A204.1 (cell line): Measurements from ENCODE around the gene MLIP.
"Not testable (repeated sequence)": the region's sequence is repeated elsewhere in the genome, so short reads cannot be mapped to it uniquely, and the experiment has no call there.

ENCODE experiments used
- FAIRE-seq: peaks from 2 replicates; lab custom pipeline; 2012; peaks lifted over from hg19 to GRCh38; lab: Jason Lieb, UNC

MLIP gene, protein sequence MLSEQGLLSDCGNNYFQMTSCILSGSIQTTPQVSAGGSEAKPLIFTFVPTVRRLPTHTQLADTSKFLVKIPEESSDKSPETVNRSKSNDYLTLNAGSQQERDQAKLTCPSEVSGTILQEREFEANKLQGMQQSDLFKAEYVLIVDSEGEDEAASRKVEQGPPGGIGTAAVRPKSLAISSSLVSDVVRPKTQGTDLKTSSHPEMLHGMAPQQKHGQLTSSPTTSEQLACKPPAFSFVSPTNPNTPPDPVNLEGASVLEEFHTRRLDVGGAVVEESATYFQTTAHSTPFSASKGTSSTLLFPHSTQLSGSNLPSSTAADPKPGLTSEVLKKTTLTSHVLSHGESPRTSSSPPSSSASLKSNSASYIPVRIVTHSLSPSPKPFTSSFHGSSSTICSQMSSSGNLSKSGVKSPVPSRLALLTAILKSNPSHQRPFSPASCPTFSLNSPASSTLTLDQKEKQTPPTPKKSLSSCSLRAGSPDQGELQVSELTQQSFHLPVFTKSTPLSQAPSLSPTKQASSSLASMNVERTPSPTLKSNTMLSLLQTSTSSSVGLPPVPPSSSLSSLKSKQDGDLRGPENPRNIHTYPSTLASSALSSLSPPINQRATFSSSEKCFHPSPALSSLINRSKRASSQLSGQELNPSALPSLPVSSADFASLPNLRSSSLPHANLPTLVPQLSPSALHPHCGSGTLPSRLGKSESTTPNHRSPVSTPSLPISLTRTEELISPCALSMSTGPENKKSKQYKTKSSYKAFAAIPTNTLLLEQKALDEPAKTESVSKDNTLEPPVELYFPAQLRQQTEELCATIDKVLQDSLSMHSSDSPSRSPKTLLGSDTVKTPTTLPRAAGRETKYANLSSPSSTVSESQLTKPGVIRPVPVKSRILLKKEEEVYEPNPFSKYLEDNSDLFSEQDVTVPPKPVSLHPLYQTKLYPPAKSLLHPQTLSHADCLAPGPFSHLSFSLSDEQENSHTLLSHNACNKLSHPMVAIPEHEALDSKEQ

DNA sequence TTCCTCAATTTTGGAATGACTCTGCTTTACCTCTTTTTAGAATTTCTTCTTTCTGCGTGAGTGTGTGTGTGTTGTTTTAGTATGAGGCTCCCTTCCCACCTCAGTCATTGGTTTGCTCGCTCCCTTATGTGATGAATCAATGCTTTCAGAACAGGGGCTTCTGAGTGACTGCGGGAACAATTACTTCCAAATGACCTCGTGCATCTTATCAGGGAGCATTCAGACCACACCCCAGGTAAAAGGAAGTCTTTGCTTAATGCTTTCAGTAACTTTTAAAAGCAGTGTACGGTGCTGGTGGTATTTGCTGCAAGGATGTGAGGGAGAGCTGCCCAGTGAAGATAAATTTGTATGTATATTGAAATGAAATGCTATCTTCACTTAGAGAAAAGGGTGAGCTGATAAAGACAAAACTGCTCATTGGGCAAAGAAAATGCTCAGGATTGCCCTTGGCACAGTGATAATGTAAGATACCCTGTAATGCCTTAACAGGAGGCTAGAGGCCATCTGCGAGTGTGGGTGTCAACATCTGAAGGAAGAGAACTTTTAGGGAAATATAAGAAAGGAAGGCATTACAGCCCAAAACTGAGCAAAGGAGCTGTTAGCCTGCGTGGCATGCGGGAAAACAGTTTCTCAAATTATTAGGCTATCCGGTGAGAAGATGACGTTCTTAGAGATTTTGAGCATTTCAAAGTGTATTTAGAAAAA is at the start of gene MLIP:
Gene MLIP, plus strand, starts transcription at position 103 of the 705 bp plus-strand sequence. Its CDS starts 37 bp downstream, at position 140.
- no peak for FAIRE-seq

DNA sequence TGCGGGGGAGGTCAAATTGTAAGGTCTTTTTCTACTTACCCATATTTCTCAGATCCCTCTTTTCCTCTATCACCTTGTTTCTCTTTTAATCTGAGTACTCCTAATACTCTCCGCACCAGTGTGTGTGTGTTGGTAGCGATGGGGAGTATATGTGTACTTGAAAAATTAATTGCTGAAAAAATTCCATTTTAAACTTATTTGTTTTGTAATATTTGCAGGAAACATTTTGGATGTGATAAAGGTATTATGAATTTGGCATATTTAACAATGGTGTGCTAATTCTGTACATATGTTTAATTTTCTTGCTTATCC is 48.1 kb upstream of the MLIP start:
- no peak for FAIRE-seq

DNA sequence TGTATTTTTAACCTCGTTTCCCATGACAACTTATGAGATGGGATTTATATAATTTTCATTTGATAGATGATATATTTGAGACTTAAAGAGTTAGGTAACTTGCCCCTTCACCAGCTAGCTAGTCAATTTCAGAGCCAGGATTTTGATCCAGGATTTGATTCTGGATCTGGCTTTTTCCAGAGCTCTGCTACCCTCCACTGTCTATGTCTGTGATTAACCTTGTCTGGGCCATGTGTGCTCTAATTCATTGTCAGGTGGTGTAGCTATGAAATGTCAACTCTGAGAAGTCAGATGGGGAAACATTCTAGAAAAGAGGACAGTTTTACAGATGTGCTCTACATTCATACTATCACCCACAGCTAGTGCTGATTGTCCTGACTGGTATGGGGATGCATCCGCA is 42.5 kb upstream of the MLIP start:
- no peak for FAIRE-seq

DNA sequence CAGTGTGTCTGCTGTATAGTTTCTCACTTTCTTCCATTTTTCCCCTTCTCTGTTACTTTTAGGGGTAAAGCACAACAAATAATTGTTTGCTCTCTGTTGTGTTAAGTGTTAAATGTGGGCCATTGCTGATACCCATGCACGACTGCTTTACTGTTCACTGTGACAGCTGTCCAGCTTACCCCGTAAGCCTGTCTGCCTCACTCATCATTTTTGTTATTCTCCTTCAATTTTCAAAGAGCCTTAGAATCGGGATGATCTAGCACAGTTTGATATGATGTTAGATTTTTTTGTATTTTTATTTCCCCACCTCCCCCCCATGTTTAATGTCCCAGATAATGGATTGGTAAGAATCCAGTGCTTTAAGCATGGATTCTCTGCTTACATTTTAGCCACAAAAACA is 41.2 kb upstream of the MLIP start:
- FAIRE-seq, result no peak

DNA sequence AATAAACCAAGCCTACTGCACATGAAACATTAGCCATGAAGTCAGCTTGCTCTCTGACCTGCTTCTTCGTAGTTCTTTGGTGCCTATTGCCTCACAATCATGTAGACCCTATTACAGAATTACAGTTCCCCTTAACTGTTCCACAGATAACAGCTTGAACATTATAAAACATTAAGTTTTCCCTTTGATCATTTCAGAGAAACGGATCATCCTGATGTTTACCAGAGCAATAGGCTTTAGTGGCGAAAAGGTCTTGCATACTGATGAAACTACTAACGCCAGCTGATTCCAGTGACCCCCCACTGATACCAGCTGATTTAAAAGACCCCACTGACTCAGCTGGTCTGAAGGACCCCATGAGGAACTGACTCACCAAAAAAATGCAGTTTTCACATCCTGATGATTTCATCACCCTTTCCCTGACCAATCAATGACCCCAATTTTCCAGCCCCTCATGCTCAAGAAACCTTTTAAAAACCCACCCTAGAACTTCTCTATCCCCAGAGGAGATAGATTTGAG is 39.4 kb upstream of the MLIP start:
- FAIRE-seq, result no peak

DNA sequence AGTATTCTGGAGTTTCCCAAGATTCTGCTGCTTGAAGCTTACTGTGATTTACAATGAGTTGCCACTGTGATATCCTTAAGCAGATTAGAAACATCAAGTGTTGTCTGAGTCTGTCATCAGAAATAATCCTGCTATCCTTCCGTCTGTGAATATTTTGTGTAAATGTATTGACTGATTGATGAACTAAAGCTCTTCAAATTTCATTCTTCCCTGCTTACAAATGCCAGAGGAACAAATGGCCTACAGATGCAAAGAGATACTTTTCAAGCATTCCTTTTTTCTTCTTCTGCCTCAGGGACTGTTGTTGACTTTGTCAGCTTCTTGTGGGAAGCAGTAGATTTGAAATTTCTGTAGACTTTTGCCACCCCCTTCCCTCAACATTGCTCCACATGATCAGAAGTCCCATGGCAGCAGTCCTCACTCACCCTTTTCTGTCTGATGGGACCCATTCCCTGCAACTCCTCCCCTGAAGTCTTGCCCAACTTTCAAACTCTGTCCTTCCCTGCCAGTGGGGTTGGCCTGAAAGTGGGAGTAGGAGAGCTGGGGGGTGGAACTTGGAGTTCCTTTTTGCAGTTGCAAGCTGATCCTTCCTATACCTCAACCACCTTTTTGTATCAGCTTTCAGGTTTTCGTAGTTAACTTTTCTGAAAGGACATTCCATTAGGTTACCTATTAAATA is 38.5 kb upstream of the MLIP start:
- FAIRE-seq, result no peak

DNA sequence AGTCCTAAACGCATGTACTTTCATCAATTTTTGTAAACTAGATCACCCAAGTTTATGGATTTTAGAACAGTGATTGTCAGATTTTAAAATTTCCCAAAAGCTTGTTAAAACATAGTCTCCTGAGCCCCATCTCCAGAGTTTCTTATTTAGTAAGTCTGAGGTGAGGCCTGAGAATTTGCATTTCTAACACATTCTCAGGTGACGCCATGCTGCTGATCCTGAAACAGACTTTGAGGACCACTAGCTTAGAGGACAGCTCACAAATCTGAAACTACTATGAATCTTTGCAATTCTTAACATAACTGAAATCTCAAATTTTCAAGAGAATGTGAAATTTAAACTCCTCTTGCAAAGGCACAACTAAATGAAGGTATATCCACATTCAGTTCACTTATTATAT is 37.8 kb upstream of the MLIP start:
- FAIRE-seq, result no peak

DNA sequence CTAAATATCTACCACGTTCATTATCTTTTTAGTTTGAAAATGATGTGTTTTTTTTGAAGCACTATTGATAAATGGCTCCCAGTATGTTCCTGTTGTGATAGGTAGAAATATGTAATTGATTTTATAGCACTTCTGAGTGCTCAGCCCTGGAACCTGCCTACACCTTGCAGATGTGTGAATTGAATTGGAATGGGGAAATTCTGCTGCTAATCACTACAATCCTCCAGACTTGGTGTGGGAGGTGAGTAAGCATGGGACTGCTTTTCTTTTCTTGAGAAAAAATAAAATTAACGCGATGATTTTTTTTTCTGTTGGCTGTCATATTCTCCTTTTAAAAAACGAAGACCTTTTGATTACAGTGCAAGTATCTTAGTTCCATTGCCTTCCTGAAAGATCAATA is 37.1 kb upstream of the MLIP start:
- no peak for FAIRE-seq

DNA sequence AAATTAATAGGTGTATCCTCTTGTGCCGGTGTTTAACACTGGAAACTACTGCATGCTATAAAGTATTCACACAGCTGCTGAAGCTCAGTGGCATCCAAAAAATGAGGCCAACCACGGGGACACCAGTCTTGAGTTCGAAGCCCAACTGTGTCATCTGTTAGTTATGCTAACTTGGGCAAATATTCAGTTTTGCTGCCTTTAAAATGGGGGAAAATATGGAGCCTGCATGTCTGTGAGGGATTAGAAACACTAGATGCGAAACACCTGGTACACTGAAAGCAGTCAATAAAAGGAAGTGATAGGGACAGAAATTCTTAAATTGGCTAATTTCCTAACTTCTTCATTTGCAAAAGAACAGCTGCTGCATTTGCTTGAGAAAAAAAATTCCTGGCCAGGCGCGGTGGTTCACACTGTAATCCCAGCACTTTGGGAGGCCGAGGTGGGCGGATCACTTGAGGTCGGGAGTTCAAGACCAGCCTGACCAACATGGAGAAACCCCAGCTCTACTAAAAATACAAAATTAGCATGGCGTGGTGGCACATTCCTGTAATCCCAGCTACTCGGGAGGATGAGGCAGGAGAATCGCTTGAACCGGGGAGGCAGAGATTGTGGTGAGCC is 36.6 kb upstream of the MLIP start:
- FAIRE-seq, result no peak

DNA sequence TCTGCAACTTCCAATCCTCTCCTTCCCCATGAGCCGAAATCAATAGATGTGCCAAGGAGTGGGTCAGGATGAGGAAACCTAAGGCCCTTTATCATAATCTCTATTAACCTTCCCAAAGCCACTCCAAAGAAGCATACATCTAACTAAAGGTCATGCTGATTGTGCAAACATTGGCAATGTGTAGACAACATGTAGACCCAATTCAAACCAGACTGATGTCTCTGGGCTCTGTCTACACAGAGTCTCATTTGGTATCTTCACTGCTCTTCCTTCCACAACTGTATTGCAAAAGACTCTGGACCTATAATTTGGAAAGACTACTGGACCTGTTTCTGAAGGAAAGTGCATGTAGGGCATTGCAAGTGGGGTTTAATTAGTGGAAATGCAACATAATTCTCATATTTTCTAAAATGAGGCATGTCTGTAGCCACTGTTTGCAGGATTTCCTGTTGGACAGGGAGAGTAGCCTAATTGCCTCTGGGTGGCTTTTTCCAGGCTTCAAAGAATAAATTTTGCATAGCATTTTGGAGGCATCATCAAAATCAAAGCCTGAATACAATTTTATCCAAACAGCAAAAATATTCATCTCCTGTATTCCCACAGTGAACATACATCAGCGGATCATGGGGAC is 35.0 kb upstream of the MLIP start:
- FAIRE-seq, result no peak

DNA sequence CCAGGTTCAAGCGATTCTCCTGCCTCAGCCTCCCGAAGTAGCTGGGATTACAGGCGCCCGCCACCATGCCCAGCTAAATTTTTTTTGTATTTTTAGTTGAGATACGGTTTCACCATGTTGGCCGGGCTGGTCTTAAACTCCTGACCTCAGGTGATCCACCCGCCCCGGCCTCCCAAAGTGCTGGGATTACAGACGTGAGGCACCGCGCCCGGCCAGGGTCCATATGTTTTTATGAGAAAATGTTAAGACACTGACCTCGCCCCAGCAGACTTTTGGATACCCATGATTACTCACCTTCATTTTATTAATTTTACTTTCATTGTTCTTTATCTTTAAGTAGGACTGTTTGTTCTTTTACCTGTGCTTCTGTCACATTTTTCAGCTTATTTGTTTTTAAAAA is 29.7 kb upstream of the MLIP start:
- not testable (repeated sequence) for FAIRE-seq

DNA sequence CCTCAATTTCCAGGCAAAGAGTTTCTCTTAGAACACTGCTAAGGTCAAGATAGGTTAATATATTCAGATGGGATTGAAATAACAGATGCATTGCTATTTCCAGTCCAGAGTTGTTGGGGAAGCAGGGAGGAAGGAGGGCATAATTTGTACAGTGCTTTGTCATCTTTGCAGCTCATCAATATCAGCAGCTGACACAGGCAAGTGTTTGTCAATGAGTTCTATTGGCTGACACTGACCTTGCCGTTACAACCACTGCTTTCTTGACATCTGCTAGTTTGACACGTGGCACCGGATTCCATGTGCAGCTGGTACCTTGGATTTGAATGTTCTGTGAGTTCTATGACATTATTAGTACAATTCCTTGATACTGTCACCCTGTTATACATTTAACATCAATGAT is 28.0 kb upstream of the MLIP start:
- no peak for FAIRE-seq

DNA sequence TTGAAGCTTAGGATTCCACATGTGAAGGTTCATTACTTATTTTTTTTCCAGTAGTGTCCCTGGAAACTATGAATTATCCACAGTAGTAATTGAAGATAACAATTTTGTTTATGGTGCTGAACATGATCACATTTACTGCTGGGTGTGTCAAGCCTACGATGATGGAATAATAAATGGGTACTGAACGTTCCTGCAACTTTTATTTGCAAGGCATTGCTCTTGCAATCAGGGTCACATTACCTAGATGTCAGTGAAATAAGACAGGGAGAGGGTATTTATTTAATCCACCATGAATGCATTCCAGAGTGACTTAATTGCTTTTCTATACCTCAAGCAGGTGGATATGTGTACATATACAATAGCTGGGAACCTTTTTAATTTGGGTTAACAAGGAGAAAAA is 27.0 kb upstream of the MLIP start:
- FAIRE-seq, result no peak

DNA sequence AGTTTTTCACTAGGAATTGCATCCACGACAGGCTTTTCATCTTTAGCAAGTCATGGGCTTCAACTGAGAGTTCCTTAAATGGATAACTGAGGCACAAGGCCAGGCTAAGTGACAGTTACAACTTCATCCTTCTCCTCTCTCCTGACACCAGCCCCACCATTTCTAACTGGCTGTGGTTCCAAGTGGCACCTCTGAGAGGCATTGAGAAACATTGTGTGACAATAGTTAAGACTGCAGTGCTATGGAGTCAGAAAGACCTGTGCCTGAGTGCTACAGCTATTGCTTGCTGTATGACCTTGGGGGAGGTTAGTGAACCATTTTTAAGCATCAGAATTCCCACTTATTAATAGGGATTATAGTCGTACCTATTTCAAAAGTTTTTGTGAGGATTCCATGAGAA is 26.2 kb upstream of the MLIP start:
- FAIRE-seq, result no peak

DNA sequence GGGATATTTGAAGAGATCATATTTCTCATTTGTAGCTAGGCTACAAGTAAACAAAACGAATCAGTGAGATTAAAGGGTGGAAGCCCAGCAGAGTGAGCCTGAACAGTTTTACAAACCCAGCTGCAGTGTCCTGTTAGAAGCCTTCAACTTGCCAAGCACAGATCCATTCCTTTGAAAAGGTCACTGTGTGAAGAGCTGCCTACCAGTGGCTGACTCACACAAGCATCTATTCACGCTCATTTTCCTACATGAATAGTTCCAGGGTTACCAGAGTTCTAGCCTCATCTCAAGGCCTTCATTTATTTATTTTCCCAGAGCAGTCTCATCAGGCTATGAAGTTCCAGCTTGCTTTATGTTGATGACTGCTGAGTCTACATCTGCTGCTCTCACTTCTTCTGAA is 25.7 kb upstream of the MLIP start:
- no peak for FAIRE-seq

DNA sequence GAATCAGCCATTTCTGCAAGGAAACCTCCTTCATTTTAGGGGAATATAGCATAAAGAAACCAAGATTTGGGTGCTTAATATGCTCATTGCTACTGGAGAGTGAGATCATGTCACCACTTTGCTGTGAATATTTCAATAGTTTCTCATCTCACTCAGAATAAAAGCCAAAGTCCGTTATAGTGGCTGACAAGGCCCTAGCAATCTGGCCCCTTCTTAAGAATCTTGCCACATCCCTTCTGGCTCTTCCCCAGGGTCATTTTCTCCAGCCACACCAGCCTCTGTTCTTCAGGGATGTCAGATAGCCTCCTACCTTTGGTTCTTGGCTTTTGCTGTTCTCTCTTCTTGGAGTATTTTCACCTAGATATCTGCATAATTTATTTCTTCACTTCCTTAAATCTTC is 24.8 kb upstream of the MLIP start:
- no peak for FAIRE-seq

DNA sequence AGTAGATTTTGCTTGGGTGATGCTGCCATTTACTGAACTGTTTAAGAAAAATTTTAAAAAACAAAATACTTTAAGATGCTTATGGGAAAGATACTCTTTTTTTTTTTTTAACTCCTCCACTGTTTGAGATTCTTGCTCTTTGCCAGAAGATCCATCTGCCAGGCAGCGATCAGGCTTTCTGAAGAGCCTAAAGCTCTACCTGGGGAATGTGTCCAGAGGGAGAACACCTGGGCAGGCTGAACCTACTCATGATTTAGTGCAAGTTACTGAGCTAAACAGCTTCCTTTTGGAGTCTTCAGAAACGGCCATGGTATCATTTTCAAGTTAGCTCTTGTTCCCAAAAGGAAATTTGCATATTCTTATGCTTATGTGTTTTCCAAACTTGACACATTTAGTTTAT is 23.5 kb upstream of the MLIP start:
- FAIRE-seq, result no peak

DNA sequence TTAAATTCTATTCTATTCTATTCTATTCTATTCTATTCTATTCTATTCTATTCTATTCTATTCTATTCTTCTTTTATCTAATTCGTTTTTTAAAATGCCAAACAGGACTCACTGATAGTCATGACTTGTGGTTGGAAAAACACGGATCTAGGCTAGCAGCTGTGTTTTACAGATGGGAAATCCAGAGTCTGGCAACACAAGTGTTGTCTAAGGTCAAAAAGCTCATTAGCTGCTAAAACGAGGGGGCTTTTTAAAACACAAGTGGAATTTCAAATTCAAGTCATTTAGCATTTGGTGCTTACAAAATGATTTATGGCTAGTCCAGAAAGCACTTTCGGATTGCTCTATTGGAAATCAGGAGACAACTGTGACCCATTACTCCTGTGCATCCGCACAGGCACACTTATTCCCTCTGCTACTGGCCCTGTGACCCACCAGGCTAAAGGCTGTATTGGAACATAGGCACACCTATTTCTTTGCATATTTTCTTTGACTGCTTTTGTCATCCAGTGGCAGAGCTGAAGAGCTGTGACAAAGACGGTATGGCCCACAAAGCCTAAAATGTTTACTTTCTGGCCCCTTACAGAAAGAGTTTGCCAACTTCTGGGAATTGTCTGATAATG is 17.8 kb upstream of the MLIP start:
- FAIRE-seq, result no peak

DNA sequence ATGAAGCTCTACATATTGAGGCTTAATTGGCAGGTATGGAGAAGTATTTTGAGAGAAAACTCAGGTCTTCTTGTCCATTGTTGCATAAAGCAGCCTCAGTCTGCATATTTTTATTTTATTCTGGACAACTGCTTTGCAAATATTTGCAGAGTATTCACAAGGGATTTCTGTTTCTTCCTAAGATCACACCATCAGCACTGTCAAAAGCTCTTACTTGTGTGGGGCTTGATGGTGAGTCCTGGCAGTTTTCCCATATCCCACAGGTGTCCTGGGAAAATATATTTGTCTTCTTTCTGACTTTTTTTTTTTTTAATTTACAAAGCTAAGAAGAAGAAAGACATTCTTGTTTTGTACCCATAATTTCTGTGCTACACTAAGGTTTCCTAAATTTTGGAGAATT is 16.9 kb upstream of the MLIP start:
- FAIRE-seq, result no peak

DNA sequence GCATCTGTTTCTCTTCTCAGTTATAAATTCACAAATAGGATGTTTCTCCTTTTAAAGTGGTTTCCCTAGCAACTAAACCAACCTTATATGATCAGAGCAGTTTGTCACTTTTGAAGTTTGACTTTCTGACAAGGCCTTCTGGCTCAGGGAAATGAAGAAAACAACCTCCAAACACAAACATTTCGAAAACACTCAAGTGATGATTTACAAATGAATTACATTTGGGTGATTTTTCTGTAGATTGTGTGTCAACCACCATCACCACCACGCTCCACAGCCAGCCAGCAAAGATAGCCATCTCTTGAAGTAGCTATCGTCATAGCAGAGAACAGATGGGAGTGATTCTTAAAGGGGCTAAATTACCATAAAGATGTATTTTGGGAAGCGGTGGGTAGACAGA is 16.5 kb upstream of the MLIP start:
- no peak for FAIRE-seq

DNA sequence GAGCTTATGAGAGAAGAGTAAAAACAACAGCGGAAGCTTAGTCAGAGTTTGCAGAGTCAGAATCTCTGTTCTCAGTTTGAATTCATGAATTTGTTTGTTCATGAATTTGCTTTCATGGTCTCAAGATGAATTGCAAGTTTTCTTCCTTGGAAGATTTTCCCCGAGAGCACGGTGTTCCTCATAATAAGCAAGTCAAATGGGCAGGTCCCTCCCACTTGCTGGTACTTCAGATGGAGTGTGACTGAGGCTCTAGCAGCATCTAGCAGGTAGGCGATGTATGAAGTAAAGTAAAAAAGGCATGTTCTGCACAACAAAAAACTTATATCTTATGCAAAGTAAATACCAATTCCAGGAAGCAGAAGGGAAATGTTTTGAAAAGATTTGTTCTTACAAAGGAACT is 15.5 kb upstream of the MLIP start:
- FAIRE-seq, result no peak
